HG02870 (cell line): ENCODE measurements around the gene SEC16A.

Source experiments
- ATAC-seq: cut with Tn5 transposase; IDR thresholded peaks from one replicate; pipeline ENCODE4 v1.9.1; 2021; ENCODE audit warnings: mild to moderate bottlenecking, moderate library complexity; ENCODE audit not compliant: unreplicated experiment

SEC16A gene

DNA sequence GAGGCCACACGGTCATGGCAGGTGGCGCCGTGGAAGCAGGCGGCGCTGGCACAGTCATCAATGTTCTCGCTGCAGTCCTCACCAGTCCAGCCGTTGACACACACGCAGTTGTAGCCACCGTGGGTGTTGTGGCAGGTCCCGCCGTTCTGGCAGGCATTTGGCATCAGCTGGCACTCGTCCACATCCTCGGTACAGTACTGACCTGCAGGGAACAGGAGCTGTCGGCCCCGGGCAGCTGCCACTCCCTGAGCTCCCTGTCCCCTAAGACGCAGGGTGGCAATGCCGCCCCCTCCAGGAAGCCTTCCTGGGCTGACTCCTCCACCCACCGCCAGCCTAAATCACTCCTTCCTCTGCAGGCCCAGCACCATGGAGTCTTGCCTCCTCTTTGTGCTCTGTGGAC, 35.8 kb upstream of the SEC16A start:
- ATAC-seq = no peak

DNA sequence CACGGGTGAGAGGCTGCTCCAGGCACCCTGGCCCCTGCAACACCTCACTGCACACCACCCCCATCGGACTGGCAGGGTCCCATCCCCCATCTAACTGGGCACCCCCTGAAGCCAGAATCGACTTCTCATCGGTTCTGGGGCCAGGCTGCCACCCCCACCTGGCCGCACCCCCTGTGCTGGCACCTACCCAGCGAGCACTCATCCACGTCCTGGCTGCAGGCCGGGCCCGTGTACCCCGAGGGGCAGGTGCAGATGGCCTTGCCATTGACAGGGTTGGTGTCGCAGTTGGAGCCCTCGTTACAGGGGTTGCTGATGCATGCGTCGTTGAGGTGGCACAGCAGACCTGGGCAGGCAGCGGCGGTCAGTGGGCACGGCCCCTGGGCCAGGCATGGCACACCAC, 35.1 kb upstream of the SEC16A start:
- ATAC-seq = no peak

DNA sequence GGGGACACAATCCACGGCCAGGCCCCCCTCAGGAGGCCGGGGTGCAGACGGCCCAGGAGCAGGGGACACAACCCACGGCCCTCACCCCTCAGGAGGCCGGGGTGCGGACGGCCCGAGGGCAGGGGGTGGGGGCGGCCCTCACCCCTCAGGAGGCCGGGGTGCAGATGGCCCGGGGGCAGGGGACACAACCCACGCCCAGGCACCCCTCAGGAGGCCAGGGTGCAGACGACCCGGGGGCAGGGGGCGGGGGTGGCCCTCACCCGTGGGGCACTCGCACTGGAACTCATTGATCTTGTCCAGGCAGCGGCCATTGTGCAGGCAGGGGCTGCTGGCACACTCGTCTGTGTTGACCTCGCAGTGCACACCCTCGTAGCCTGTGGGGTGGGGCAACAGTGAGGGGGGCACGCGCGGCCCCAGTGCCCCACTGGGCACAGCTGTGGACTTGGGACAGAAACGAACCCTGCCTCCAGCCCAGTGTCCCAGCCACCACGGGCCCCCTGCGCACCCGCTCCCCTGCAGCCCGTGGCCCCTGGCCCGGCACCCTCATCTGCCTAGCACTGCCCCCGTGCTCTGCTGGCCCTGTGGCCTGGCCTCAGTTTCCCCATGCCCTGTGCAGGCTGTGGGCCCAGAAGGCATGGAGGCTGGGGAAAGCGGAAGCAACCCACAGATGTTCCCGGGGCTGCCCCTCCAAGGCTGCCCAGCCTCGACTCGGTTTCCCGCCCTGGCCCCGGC, 34.3 kb upstream of the SEC16A start:
- no peak for ATAC-seq

DNA sequence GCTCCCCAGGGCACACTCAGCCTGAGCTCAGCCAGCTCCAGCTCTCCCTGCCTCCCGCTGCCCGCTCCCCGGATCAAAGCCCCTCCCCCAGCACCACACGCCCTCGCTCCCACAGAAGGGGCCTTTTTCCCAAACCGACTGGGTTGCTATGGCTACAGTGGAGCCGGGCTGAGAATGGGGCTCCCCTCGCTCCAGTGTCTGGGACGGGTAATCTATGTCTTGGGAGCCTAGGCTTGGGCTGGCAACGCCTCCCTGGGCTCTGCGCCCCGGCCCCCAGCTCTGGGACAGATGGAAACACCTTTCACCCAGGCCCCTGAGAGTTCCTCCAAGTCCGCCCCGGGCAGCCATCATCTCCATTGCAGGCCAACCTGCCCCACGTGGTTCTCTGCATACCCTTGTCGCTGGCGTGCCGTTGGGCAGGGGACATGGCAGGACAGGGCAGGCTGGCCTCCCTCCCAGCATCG, 33.4 kb upstream of the SEC16A start:
- no peak for ATAC-seq

DNA sequence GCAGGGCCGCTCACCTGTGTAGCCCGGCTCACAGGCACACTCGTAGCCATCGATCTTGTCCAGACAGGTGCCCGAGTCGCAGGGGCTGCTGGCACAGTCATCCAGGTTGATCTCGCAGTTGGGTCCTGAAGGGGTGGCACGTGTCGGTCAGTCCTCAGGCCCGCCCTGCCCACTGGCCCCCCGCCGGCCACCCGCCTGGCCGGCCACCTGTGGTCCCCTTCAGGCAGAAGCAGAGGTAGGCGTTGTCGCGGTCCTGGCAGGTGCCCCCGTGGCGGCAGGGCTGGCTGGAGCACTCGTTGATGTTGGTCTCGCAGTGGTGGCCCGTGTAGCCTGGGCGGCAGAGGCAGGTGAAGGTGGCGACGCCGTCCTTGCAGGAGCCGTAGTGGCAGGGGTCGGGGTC, 32.4 kb upstream of the SEC16A start:
- no peak for ATAC-seq

DNA sequence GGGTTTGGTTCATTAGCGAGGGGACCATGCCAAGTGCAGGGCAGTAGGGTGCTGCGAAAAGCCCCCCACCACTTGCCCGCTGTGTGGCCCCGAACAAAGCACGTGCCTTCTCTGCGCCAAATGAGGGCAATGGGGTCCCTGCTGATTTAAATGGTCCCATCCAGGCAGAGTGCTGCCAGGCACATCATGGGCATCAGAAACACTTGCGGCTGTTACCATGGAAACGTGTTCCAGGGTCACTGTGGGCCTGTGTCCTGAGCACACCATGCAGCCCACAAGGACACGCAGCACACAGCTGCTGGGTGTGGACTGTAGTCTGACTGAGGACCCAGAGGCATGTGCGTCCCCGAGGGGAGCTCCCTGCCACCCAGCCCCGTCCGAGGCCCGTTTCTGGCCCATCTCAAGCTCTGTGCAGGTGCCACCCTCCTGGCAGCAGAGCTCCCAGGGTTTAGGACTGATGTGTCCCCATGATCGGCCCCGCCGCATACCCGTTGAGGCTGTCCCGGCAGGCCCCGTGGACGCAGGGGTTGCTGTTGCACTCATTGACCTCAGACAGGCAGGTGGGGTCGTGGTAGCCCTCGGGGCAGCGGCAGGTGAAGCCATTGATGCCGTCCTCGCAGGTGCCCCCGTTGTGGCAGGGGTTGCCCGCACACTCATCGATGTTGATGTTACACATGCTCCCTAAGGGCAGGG, 31.3 kb upstream of the SEC16A start:
- ATAC-seq = no peak

DNA sequence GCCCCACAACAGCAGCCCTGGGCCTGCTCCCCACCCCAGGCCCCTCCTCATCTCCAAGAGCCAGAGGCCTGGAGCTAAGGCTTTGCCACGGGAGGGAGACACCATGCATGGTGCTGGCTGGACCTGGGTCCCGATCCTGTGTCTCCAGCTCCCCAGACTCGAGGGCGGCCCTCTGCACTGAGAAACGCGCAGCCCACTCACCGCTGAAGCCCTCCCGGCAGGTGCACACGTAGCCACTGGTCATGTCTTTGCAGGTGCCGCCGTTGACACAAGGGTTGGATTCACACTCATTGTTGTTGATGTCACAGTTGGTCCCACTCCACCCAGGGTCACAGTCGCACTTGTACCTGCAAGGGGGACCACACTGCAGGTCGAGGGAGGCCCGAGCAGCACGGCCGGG, 30.4 kb upstream of the SEC16A start:
- ATAC-seq = no peak

DNA sequence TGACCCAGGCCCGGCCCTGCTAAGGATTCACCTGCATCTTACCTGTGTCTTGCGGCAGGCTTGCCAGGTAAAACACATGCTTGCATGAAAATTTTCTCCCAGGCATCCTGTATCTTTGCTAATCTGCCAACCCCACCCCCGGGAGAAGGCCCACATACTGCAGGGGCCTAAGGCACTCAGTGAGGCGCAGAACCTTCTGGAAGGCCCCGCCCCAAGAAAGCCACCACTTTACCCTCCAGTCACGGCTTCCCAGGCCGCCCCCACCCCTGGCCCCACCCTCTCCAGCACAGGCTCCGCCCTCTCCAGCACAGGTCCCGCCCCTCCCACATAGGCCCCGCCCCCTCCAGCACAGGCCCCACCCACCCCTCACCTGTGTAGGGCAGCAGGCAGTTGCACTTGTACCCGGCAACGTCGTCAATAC, 29.8 kb upstream of the SEC16A start:
- ATAC-seq = no peak

DNA sequence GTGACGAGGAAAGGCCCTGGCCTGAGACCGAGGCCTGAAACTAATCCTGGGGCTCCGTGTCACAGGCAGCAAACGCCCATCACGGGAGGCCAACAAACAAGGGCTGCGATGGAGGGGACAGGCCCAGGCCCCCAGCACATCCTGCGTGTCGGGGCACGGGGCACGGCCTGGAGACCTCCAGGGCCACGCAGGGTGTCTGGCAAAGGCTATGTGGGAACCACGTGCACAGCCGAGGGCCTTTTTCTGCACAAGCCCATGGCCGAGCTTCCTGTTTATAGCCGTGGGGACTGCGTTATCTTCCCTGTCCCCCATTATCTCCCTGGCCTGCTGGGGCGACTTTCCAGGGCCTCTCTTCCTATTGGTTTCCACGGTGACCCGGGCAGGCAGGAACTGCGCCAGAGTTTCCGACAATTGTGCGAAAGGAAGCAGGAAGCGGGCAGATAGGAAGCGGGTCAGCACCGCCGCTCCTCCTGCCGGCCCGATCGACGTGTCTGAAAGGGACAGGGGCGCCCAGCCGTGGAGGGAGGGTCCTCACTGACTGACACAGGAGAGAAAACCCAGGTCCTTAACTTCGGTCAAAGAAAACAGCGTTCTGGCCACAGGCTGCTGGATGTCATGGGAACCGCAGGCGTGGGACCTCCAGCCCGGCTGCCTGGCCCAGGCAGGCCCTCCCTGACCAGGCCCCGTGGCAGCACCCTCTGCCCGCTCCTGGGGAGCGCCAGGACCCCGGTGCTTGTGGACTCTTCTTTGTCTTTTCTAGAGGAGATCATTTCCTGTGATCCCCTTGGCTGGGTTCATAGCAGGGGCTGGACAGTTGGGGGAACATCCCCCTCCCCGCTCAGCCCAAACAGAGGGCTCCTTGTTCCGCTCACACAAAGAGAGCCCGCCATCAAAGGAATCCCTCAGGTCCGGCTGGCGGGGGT, 29.1 kb upstream of the SEC16A start:
- no peak for ATAC-seq

DNA sequence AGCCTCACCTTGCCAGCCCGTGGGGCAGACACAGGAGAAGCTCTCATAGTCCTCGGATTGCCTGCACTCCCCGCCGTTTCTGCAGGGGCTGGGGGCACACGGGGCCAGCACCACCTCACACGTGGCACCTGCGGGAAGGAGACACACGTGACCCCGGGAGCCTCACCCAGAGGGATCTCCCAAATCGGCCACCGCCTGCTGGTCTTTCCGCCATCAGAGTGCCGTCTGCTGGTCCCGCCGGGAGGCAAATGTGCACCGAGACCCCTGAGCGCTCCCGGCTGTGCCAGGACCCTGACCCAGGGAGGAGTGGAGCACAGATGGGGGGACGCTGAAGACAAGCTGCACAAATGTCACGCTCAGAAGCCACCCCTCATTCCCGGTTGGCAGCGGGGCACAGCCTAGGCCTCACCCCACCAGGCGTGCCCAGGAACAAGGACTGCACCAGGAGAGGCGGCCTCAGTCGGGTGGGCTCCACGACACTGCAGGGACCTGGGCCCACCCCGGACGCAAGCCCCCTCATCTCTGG, 28.4 kb upstream of the SEC16A start:
- no peak for ATAC-seq

DNA sequence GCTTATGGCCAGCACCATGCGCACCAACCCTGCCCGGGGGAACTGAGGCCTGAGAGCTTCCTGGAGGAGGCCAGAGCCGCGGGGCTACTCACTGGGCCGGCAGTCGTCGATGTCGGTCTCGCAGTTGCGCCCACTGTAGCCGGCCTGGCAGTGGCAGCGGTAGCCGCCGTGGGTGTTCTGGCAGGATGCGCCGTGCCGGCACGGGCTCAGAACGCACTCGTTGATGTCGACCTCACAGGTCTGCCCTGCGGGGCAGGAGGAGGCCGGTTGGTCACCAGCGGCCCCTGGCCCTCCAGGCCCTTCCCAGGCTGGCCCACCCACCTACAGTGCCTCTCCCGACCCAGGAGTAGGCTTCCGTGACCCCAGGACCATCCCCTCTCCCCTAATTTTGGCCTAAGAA, 27.7 kb upstream of the SEC16A start:
- ATAC-seq = no peak

DNA sequence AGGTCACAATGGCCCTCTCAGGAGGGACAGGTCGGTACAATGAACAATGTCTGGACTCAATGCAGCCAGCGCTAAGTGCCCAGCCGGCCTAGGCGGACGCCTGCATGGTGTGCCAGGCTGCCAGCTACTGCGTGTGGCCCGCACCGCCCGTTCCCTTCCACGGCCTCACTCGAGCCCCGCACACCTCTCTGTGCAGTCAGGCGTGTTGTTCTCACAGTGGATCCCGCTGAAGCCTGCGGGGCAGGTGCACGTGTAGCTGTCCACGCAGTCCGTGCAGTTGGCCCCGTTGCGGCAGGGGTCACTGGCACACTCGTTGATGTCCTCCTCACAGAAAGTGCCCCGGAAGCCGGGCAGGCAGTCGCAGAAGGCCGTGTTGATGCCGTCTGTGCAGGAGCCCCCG, 26.7 kb upstream of the SEC16A start:
- no peak for ATAC-seq

DNA sequence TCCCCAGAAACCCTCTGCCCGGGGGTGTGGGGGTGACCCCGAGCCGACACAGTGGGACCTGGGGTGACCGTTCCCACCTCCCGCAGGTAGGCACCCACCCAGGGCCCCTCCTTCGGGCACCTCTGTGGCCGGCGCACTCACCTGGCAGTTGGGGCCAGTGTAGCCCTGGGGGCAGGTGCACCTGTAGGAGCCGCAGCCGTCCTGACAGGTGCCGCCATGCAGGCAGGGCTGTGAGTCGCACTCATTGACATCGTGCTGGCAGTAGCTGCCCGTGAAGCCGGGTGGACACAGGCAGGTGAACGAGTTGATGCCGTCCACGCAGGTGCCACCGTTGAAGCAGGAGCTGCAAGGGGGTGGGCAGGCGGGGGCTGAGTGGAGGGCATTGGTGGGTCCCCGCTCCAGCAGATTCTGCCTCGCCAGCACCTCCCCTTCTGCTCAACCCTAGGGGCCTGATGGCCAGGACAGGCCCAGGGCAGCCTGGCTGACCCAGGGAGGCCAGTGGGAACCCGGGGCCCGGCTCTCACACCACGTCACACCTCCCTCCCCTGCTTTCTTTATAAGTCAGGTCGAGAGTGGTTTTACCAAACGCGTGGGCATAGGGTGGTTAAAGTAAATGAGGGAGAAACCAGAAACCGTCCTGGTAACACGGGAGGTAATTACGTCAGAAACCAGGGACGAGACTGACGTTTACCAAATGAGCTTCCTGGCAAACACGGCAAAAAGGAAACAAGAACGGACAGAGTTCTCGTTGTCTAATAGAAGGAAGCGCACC, 26.1 kb upstream of the SEC16A start:
- ATAC-seq = no peak

DNA sequence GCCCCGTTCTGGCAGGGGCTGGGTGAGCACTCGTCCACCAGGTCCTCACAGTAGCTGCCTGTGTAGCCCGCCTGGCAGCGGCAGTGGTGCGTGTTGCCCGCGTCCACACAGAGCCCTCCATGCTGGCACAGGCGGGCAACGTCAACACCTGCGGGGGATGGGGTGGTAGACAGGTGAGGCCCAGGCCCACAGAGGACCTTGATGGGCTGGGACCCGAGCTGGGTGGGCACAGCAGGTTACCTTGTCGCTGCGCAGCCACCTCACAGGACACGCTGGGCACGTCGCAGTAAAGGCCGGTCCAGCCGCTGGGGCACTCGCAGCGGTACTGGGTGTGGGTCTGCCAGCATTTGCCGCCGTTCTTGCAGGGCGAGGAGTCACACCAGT, 25.1 kb upstream of the SEC16A start:
- ATAC-seq = no peak

DNA sequence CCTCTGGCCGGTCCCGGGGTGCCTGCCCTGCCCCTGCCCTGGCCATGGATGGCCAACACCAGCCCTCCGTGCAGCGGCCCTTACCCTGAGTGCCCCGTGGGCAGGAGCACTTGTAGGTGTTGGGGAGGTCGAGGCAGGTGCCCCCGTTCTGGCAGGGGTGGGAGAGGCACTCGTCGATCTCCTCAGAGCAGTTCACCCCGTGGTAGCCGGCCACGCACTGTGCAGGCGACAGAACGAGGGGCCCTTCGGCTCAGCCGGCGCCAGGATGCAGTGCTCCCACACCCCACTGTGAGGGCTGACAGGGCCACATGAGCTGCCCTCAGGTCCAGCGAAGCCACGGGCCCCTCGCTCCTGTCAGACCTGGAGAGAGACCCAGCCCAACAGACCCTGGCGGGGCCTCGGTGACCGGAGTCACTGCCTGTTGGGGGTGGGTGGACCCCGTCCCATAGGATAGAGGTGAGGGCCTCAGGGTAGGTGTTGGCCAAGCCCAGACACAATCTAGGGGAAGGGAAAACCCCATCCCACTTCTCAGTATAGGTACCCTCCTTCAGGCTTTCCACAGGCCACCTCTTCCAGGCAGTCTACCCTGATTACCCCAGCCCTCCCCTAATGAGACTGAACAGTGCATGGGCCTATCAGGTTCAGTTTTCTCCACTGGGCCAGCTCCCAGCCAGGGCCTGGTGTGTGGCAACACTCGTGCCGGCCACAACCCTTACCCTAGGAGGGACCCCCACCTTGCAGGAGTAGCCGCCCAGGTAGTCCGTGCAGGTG, 24.6 kb upstream of the SEC16A start:
- no peak for ATAC-seq

DNA sequence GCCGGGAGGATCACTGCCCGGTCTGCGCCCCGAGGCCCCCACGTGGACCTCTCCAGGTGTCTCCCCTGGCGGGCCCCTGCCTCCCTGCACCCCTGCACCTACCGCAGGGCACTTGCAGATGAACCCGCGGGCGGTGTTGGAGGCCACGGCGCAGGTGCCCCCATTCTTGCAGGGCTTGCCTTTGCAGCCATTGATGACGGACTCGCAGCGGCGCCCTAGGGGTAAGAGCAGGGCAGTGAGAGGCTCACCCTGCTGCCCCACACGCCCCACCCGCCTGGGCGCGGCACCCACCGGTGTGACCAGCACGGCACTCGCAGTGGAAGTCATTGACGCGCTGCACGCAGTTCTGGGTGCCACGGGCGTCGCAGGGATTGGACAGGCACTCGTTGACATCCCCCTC, 23.6 kb upstream of the SEC16A start:
- no peak for ATAC-seq

DNA sequence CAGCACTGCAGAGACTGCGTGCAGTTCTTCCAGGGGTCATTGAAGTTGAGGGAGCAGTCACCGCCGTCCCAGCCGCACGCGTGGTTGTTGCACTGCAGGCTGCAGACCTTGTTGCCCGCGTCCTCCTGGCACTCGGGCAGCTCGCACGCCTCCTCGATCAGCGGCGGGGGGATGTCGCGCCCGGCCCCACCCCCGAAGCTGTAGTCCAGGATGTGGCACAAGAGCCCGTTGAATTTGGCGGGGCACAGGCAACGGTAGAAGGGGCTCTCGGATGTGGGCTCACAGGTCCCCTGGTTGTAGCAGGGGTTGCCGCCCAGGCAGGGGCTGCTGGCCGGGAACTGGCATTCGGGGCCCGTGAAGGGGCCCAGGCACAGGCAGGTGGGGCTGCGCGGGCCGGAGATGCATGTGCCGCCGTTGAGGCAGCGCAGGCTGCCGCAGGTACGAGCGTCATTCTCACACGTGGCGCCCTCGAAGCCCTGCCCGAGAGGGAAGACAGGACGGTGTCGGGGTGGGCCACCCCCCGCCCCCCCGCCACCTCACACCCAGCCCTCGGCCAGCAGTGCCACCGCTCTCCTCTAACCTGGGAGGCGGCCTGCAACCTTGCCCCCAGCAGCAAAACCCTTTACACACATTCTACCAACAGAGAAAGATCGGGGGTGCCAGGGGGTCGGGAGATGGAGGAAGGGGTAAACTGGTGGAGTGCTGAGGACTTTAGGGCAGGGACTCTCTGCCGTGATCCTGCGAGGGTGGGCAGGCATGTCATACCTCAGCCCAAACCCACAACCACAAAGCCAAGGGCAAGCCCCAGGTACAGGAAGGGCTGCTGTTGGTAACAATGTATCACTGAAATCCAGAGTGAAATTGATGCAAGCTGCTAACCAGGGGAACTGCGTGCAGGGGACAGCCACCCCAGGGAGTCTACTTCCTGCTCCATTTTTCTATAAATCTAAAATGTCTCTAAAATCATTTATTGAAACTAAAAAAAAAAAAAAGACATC, 22.9 kb upstream of the SEC16A start:
- ATAC-seq = no peak

DNA sequence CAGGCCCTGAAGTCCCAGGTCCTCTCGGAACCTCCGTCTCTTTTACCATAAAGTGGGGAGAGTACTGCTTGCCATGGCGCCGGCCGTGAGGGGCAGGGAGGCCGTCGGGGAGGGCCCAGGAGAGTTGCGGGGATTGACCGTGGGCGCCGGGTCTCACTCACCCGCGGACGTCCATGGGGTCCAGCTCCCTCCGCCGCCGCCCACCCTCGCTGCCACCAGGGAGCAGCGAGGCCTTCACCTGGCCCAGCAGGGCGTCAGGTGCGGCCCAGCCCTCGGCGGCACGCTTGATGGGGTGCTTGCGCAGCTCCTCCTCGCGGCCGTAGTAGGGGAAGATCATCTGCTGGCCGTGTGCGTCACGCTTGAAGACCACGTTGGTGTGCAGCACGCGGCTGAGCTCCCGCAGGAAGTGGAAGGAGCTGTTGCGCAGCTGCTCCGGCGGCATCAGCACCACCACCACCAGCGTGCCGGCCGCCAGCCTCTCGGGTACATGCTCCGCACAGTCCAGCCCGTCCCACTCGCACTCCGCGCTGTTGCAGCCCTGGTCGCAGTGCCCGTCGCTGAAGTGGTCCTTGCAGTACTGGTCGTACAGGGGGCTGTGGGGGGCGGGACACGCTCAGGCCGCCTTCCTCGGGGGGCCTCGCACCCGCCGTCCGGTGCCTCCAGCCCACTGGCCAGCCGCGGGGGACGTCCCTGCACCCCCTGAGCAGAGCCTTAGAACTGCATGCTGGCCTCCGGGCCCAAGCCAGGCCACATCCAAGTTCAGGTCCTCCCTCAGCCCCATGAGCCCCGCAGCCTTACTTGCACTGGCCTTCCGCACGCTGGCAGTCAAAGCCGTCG, 21.9 kb upstream of the SEC16A start:
- ATAC-seq = no peak
